ENCODE results near the gene STARD13. TPM values are rescaled to one million over a fixed set of nuclear protein-coding genes. Genes with fewer than 3 reads are reported as not detected.

The STARD13 gene
- total RNA-seq, 2 donors from 2014 or later, result 18.9 to 29.7 TPM

- no peak for DNase-seq
- no peak for ATAC-seq
- TF ChIP-seq CTCF (IDR thresholded peaks at IDR 0.05), result no peak
- TF ChIP-seq POLR2A (IDR thresholded peaks at IDR 0.05), result no peak
- no peaks in the 10 kb centered on the region for H3K9me3 ChIP-seq
- H3K4me3 ChIP-seq, result no peak overlapping the region
- H3K27ac ChIP-seq, result peak overlapping the region; percentile 54 to 80 (median 71)
- H3K27me3 ChIP-seq, result no peaks in the 10 kb centered on the region
- intact Hi-C loops (cut with DNase I), result no loop called here
- 61% methylated on average over 6 of the region's 6 CpGs for WGBS, 2 donors
- H3K4me1 ChIP-seq, result peaks cover 44% of the 10 kb centered on the region
- no peaks in the 10 kb centered on the region for H3K36me3 ChIP-seq (replicated peaks in 1 of 2; ENCODE audit: insufficient read depth in 1 of 2, low read depth in 2 of 2)
Observed at GRCh38 chr13:33230178-33230881, 55.2 kb downstream of the STARD13 start.

GRCh38 chr13:33229446-33230177 lies 55.9 kb downstream of the STARD13 start:
- Histone ChIP-seq H3K27me3 (no peaks in the 10 kb centered on the region), H3K27ac (peak overlapping the region; percentile 54 to 80 (median 71)), H3K4me1 (peaks cover 39% of the 10 kb centered on the region), H3K9me3 (no peaks in the 10 kb centered on the region), H3K36me3 (replicated peaks in 1 of 2; ENCODE audit: insufficient read depth in 1 of 2, low read depth in 2 of 2) (no peaks in the 10 kb centered on the region), H3K4me3 (no peak overlapping the region)
- 49 to 60% methylated on average over 10 of the region's 10 CpGs for WGBS, 2 donors
- intact Hi-C loops (cut with DNase I), result no loop called here
- DNase-seq (peak in 1 of 4 donors; percentile 30), ATAC-seq (peak; percentile 70)
- TF ChIP-seq CTCF (IDR thresholded peaks at IDR 0.05) (no peak), POLR2A (IDR thresholded peaks at IDR 0.05) (peak in 1 of 3 donors; percentile 14)

DNA sequence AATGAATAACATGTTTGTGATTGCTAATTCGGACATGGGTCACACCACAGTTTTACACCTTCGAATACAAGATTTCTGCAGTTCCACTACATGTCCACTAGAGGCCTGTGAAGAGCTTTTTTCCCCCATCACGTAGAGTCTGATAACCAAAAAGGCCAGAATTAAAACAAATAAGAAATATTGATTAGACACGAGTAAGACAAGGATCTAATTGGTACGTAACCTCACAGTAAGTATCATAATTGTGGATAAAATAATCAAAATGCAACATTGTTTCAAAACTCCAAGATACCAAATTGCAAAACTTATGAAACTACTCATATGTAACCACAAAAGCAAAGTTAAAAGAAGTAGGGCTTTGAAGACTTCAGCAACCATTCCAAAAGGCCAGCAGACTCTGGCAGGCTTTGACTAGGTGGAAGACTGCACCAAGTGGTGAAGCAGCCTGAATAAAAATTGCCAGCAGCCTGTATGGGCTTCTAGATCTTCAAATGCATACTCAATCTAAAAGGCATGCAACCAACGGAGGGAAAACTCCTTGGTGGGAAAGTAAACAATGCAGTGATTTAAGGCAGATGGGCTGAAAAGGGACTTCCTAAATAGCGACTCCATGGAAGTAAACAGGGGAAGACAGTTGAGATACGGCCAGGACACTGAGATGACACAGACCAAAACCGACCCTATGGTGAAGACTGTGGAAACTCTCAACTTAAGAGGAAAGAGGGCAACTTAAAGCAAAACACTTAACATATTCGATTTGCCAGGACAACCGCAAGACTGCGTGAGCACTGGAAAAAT lies 56.7 kb downstream of the STARD13 start:
- Histone ChIP-seq H3K27me3 (no peaks in the 10 kb centered on the region), H3K4me1 (peaks cover 35% of the 10 kb centered on the region), H3K27ac (peak overlapping the region; percentile 54 to 80 (median 71)), H3K36me3 (replicated peaks in 1 of 2; ENCODE audit: insufficient read depth in 1 of 2, low read depth in 2 of 2) (no peaks in the 10 kb centered on the region), H3K4me3 (no peak overlapping the region), H3K9me3 (no peaks in the 10 kb centered on the region)
- no peak for DNase-seq
- TF ChIP-seq CTCF (IDR thresholded peaks at IDR 0.05) (peak; percentile 55 to 94 (median 89)), POLR2A (IDR thresholded peaks at IDR 0.05) (no peak)
- 29 to 30% methylated on average over 12 of the region's 12 CpGs for WGBS, 2 donors
- intact Hi-C loops (cut with DNase I), result no loop called here
- ATAC-seq, result peak; percentile 77

DNA sequence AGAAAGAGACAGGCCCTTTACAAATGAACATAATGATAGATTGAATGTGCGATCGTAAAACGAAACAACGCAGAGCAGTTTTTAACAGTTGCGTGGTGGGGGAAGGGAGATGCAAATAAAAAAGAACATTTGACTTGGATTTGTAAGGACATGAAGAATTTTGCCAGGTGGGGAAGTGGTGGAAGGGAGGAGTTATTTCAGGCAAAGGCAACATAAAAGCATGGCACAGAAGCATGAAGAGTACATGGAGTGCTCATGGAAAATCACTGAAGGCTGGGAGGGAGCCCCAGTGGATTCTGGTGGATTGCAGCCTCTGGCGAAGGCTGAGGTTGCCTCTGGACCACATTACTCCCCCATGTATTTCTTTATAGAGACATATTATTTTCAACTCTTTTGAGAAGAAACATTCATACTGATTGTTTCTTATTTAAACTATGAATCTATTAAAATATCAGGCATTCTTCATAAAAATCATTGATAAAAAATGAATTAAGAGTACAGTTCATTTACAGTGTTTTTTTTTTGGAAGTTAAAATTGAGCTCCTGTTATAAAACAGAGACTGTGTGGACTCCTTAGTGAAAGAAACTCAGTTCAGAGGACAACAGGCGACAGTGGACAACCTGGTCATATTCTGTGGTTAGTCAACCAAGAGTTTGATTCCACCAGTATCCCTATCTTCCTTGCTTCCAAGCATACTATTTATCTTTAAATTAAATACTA lies 57.5 kb downstream of the STARD13 start:
- ATAC-seq (no peak), DNase-seq (no peak)
- TF ChIP-seq CTCF (IDR thresholded peaks at IDR 0.05) (no peak), POLR2A (IDR thresholded peaks at IDR 0.05) (no peak)
- H3K27me3 ChIP-seq, result no peaks in the 10 kb centered on the region
- H3K27ac ChIP-seq, result peak overlapping the region in 3 of 4 donors; percentile 69 to 80 (median 73)
- peaks cover 37% of the 10 kb centered on the region for H3K4me1 ChIP-seq
- no peaks in the 10 kb centered on the region for H3K36me3 ChIP-seq (replicated peaks in 1 of 2; ENCODE audit: insufficient read depth in 1 of 2, low read depth in 2 of 2)
- H3K4me3 ChIP-seq, result no peak overlapping the region
- no peaks in the 10 kb centered on the region for H3K9me3 ChIP-seq
- intact Hi-C loops (cut with DNase I), result no loop called here
- WGBS, 2 donors, result 71 to 85% methylated on average over 7 of the region's 7 CpGs
